WTC11 (cell line): ENCODE measurements around the gene NTPCR.

Experiments used
- NFATC4 ChIP-seq: fragments of 250-450 bp; sonication (Bioruptor Pico); IDR thresholded peaks from 2 replicates; pipeline ENCODE4 v1.9.0; 2021; ENCODE audit warnings: mild to moderate bottlenecking
- USF2 ChIP-seq: sonication (generic); formaldehyde crosslinking; IDR thresholded peaks from 2 replicates; pipeline ENCODE4 v1.8.1; 2023; ENCODE audit warnings: mild to moderate bottlenecking, missing genetic modification reagents, moderate library complexity
- ZNF532 ChIP-seq: fragments of 250-450 bp; sonication (Bioruptor Pico); IDR thresholded peaks from 2 replicates; pipeline ENCODE4 v1.9.0; 2021; ENCODE audit warnings: mild to moderate bottlenecking, borderline replicate concordance

GRCh38 chr1:232990176-232991128 lies 40.0 kb downstream of the NTPCR start:
- TF ChIP-seq NFATC4 (CRISPR knock-in tag) (no peak), USF2 (CRISPR knock-in tag) (no peak), ZNF532 (CRISPR knock-in tag) (no peak)
